Stimulated activated memory B cell treated with anti-CD40 and anti-IgM and Interleukin-4, amounts not matched to agents 10 μg/mL and 1 μg/mL and 100 μg/mL, for 72 hours (primary cell): ENCODE results near the gene PPP2R5C.

Experiments used
- ATAC-seq: fragments of 150-1000 bp; cut with Tn5 transposase; 2 replicates; pipeline ENCODE4 v1.10.0; 2021
- H3K27ac Mint-ChIP-seq: one replicate; pipeline ENCODE4 v1.8.0; 2022; ENCODE audit warnings: mild to moderate bottlenecking, mixed read lengths
- H3K27me3 Mint-ChIP-seq: one replicate; pipeline ENCODE4 v1.8.0; 2022; ENCODE audit warnings: mixed read lengths
- H3K36me3 Mint-ChIP-seq: one replicate; pipeline ENCODE4 v1.8.0; 2022; ENCODE audit warnings: mixed read lengths
- H3K4me1 Mint-ChIP-seq: one replicate; pipeline ENCODE4 v1.8.0; 2022; ENCODE audit warnings: mixed read lengths
- H3K4me3 Mint-ChIP-seq: one replicate; pipeline ENCODE4 v1.8.0; 2022; ENCODE audit warnings: mild to moderate bottlenecking, moderate library complexity, mixed read lengths
- H3K9me3 Mint-ChIP-seq: one replicate; pipeline ENCODE4 v1.8.0; 2022; ENCODE audit warnings: mixed read lengths

PPP2R5C gene

GRCh38 chr14:101840649-101841369 is 79.3 kb downstream of the PPP2R5C start:
- H3K9me3 Mint-ChIP-seq: no peaks in the 10 kb centered on the region
- no peaks in the 10 kb centered on the region for H3K27me3 Mint-ChIP-seq
- peak overlapping the region; percentile 54 for H3K27ac Mint-ChIP-seq
- ATAC-seq: no peak
- peaks cover 20% of the 10 kb centered on the region for H3K36me3 Mint-ChIP-seq
- no peak overlapping the region for H3K4me3 Mint-ChIP-seq
- H3K4me1 Mint-ChIP-seq: peaks cover 97% of the 10 kb centered on the region

GRCh38 chr14:101843038-101843437 is 81.5 kb downstream of the PPP2R5C start:
- ATAC-seq: no peak
- Mint-ChIP-seq H3K27ac (no peak overlapping the region), H3K4me3 (no peak overlapping the region), H3K4me1 (peaks cover 95% of the 10 kb centered on the region), H3K36me3 (peaks cover 19% of the 10 kb centered on the region), H3K27me3 (no peaks in the 10 kb centered on the region), H3K9me3 (no peaks in the 10 kb centered on the region)

GRCh38 chr14:101843665-101844064 is 82.2 kb downstream of the PPP2R5C start:
- ATAC-seq: peak; percentile 94
- peaks cover 19% of the 10 kb centered on the region for H3K36me3 Mint-ChIP-seq

GRCh38 chr14:101844219-101844618 is 82.7 kb downstream of the PPP2R5C start:
- ATAC-seq: peak; percentile 77
- H3K27me3 Mint-ChIP-seq: no peaks in the 10 kb centered on the region
- H3K4me3 Mint-ChIP-seq: peak overlapping the region; percentile 41
- peak overlapping the region; percentile 76 for H3K27ac Mint-ChIP-seq
- no peaks in the 10 kb centered on the region for H3K9me3 Mint-ChIP-seq
- peaks cover 22% of the 10 kb centered on the region for H3K36me3 Mint-ChIP-seq
- peaks cover 95% of the 10 kb centered on the region for H3K4me1 Mint-ChIP-seq

More at GRCh38 chr14:101843665-101844064, 82.2 kb downstream of the PPP2R5C start:
- Mint-ChIP-seq H3K27me3 (no peaks in the 10 kb centered on the region), H3K4me3 (peak overlapping the region; percentile 41), H3K9me3 (no peaks in the 10 kb centered on the region), H3K27ac (peak overlapping the region; percentile 76), H3K4me1 (peaks cover 95% of the 10 kb centered on the region)

GRCh38 chr14:101844751-101845150 is 83.2 kb downstream of the PPP2R5C start:
- H3K27me3 Mint-ChIP-seq: no peaks in the 10 kb centered on the region
- peak overlapping the region; percentile 76 for H3K27ac Mint-ChIP-seq
- H3K9me3 Mint-ChIP-seq: no peaks in the 10 kb centered on the region
- no peak overlapping the region for H3K4me3 Mint-ChIP-seq
- peaks cover 95% of the 10 kb centered on the region for H3K4me1 Mint-ChIP-seq
- no peak for ATAC-seq
- H3K36me3 Mint-ChIP-seq: peaks cover 18% of the 10 kb centered on the region

- Mint-ChIP-seq H3K36me3 (peaks cover 18% of the 10 kb centered on the region), H3K9me3 (no peaks in the 10 kb centered on the region), H3K4me1 (peaks cover 95% of the 10 kb centered on the region), H3K27me3 (no peaks in the 10 kb centered on the region), H3K27ac (peak overlapping the region; percentile 27), H3K4me3 (no peak overlapping the region)
- ATAC-seq: no peak
These were observed 84.0 kb downstream of the PPP2R5C start for GRCh38 chr14:101845496-101845895.

GRCh38 chr14:101845896-101846295 is 84.4 kb downstream of the PPP2R5C start:
- ATAC-seq: no peak

GRCh38 chr14:101849125-101849524 is 87.6 kb downstream of the PPP2R5C start:
- H3K36me3 Mint-ChIP-seq: peaks cover 19% of the 10 kb centered on the region
- peak overlapping the region; percentile 8 for H3K27ac Mint-ChIP-seq
- ATAC-seq: peak; percentile 77
- H3K4me3 Mint-ChIP-seq: peak overlapping the region; percentile 22
- peaks cover 94% of the 10 kb centered on the region for H3K4me1 Mint-ChIP-seq
- no peaks in the 10 kb centered on the region for H3K27me3 Mint-ChIP-seq
- no peaks in the 10 kb centered on the region for H3K9me3 Mint-ChIP-seq

More at GRCh38 chr14:101845896-101846295, 84.4 kb downstream of the PPP2R5C start:
- H3K36me3 Mint-ChIP-seq: peaks cover 18% of the 10 kb centered on the region
- H3K9me3 Mint-ChIP-seq: no peaks in the 10 kb centered on the region
- H3K27me3 Mint-ChIP-seq: no peaks in the 10 kb centered on the region
- H3K27ac Mint-ChIP-seq: peak overlapping the region; percentile 27
- H3K4me1 Mint-ChIP-seq: peaks cover 95% of the 10 kb centered on the region
- H3K4me3 Mint-ChIP-seq: no peak overlapping the region

GRCh38 chr14:101849640-101850039 is 88.1 kb downstream of the PPP2R5C start:
- Mint-ChIP-seq H3K27ac (peak overlapping the region; percentile 8), H3K9me3 (no peaks in the 10 kb centered on the region), H3K27me3 (no peaks in the 10 kb centered on the region), H3K4me1 (peaks cover 94% of the 10 kb centered on the region), H3K4me3 (no peak overlapping the region), H3K36me3 (peaks cover 24% of the 10 kb centered on the region)
- ATAC-seq: no peak

GRCh38 chr14:101851183-101851582 is 89.7 kb downstream of the PPP2R5C start:
- ATAC-seq: no peak
- Mint-ChIP-seq H3K4me1 (peaks cover 91% of the 10 kb centered on the region), H3K9me3 (no peaks in the 10 kb centered on the region), H3K36me3 (peaks cover 18% of the 10 kb centered on the region), H3K4me3 (no peak overlapping the region), H3K27me3 (no peaks in the 10 kb centered on the region), H3K27ac (no peak overlapping the region)

- Mint-ChIP-seq H3K9me3 (no peaks in the 10 kb centered on the region), H3K4me1 (peaks cover 85% of the 10 kb centered on the region), H3K27ac (no peak overlapping the region), H3K27me3 (no peaks in the 10 kb centered on the region), H3K4me3 (no peak overlapping the region), H3K36me3 (peaks cover 25% of the 10 kb centered on the region)
- ATAC-seq: peak; percentile 74
These were observed 90.4 kb downstream of the PPP2R5C start for GRCh38 chr14:101851736-101852405.

- H3K36me3 Mint-ChIP-seq: peaks cover 24% of the 10 kb centered on the region
- no peak for ATAC-seq
- H3K9me3 Mint-ChIP-seq: no peaks in the 10 kb centered on the region
- H3K4me1 Mint-ChIP-seq: peaks cover 77% of the 10 kb centered on the region
- H3K27ac Mint-ChIP-seq: no peak overlapping the region
- no peaks in the 10 kb centered on the region for H3K27me3 Mint-ChIP-seq
- H3K4me3 Mint-ChIP-seq: no peak overlapping the region
These were observed 91.3 kb downstream of the PPP2R5C start for GRCh38 chr14:101852785-101853184.

GRCh38 chr14:101853455-101854018 is 92.0 kb downstream of the PPP2R5C start:
- H3K27me3 Mint-ChIP-seq: no peaks in the 10 kb centered on the region
- no peak overlapping the region for H3K4me3 Mint-ChIP-seq
- peaks cover 69% of the 10 kb centered on the region for H3K4me1 Mint-ChIP-seq
- no peak overlapping the region for H3K27ac Mint-ChIP-seq
- peaks cover 31% of the 10 kb centered on the region for H3K36me3 Mint-ChIP-seq
- no peak for ATAC-seq
- no peaks in the 10 kb centered on the region for H3K9me3 Mint-ChIP-seq

- H3K36me3 Mint-ChIP-seq: peaks cover 34% of the 10 kb centered on the region
- peaks cover 69% of the 10 kb centered on the region for H3K4me1 Mint-ChIP-seq
These were observed 92.9 kb downstream of the PPP2R5C start for GRCh38 chr14:101854366-101854765.

GRCh38 chr14:101855958-101856357 is 94.4 kb downstream of the PPP2R5C start:
- Mint-ChIP-seq H3K9me3 (no peaks in the 10 kb centered on the region), H3K36me3 (peaks cover 45% of the 10 kb centered on the region), H3K4me3 (no peak overlapping the region), H3K4me1 (peaks cover 59% of the 10 kb centered on the region), H3K27me3 (no peaks in the 10 kb centered on the region), H3K27ac (no peak overlapping the region)
- no peak for ATAC-seq

More at GRCh38 chr14:101854366-101854765, 92.9 kb downstream of the PPP2R5C start:
- Mint-ChIP-seq H3K27me3 (no peaks in the 10 kb centered on the region), H3K4me3 (no peak overlapping the region), H3K27ac (no peak overlapping the region), H3K9me3 (no peaks in the 10 kb centered on the region)
- ATAC-seq: no peak
